Liver (tissue), 3 donors: ENCODE measurements around the gene VEGFB.

Experiments
- ATF3 ChIP-seq: IDR thresholded peaks from 2 replicates; pipeline ENCODE4 v1.6.1; 2016; ENCODE audit warnings: antibody characterized with exemption
- CTCF ChIP-seq: fragments of 150-350 bp; IDR thresholded peaks from 2 replicates; pipeline ENCODE4 v1.5.1; 2017; ENCODE audit warnings: improper control_type of control experiment, low read depth, low read length; ENCODE audit not compliant: missing input control
- EGR1 ChIP-seq, 2 donors: IDR thresholded peaks; 2 replicates each; pipeline ENCODE4 v1.6.1; 2016 to 2018; ENCODE audit warnings: antibody characterized with exemption in 2 of 2, low read depth in 2 of 2
- HNF4G ChIP-seq: IDR thresholded peaks from 2 replicates; pipeline ENCODE4 v1.6.1; 2016; ENCODE audit warnings: antibody characterized with exemption
- JUND ChIP-seq, 2 donors: IDR thresholded peaks; 2 replicates each; pipeline ENCODE4 v1.6.1; 2016; ENCODE audit warnings: antibody characterized with exemption in 2 of 2
- MAX ChIP-seq: IDR thresholded peaks from 2 replicates; pipeline ENCODE4 v1.6.1; 2016; ENCODE audit warnings: antibody characterized with exemption
- NR2F2 ChIP-seq: IDR thresholded peaks from 2 replicates; pipeline ENCODE4 v1.6.1; 2016; ENCODE audit warnings: antibody characterized with exemption
- RAD21 ChIP-seq, 2 donors: IDR thresholded peaks; 2 replicates each; pipeline ENCODE4 v1.6.1; 2016; ENCODE audit warnings: antibody characterized with exemption in 2 of 2, mild to moderate bottlenecking in 2 of 2
- REST ChIP-seq: IDR thresholded peaks from 2 replicates; pipeline ENCODE4 v1.6.1; 2016; ENCODE audit warnings: antibody characterized with exemption, mild to moderate bottlenecking
- RXRA ChIP-seq, 2 donors: IDR thresholded peaks; 2 replicates each; pipeline ENCODE4 v1.6.1; 2017 to 2018; ENCODE audit warnings: antibody characterized with exemption in 2 of 2, mild to moderate bottlenecking in 1 of 2
- SP1 ChIP-seq: IDR thresholded peaks from 2 replicates; pipeline ENCODE4 v1.6.1; 2018; ENCODE audit warnings: antibody characterized with exemption, mild to moderate bottlenecking
- TAF1 ChIP-seq: conservative IDR thresholded peaks from 2 replicates; pipeline ENCODE4 v1.6.1; 2016; ENCODE audit warnings: antibody characterized with exemption, mild to moderate bottlenecking
- YY1 ChIP-seq: IDR thresholded peaks from 2 replicates; pipeline ENCODE4 v1.6.1; 2016; ENCODE audit warnings: antibody characterized with exemption, mild to moderate bottlenecking
- ZBTB33 ChIP-seq: IDR thresholded peaks from 2 replicates; pipeline ENCODE4 v1.6.1; 2016; ENCODE audit warnings: antibody characterized with exemption
- donor health status: healthy.
- donor health status: healthy.

GRCh38 chr11:64204080-64204440, 30.3 kb upstream of the VEGFB start:
- TF ChIP-seq CTCF: no peak
- no peak for TF ChIP-seq TAF1
- no peak for TF ChIP-seq MAX
- no peak for TF ChIP-seq YY1
- TF ChIP-seq RAD21 (IDR thresholded peaks at IDR 0.05): no peak
- TF ChIP-seq ZBTB33: no peak
- TF ChIP-seq NR2F2: no peak
- TF ChIP-seq EGR1 (IDR thresholded peaks at IDR 0.05; ENCODE audit: low read depth in 2 of 2): no peak
- TF ChIP-seq ATF3: no peak
- TF ChIP-seq REST: no peak
- no peak for TF ChIP-seq JUND (IDR thresholded peaks at IDR 0.05)
- no peak for TF ChIP-seq SP1
- no peak for TF ChIP-seq HNF4G
- TF ChIP-seq RXRA (IDR thresholded peaks at IDR 0.05): no peak
